GM19324 (cell line): ENCODE data around the gene VILL.
"Not testable (repeated sequence)": the region's sequence is repeated elsewhere in the genome, so short reads cannot be mapped to it uniquely, and the experiment has no call there.

ENCODE experiments used
- ATAC-seq: cut with Tn5 transposase; IDR thresholded peaks from one replicate; pipeline ENCODE4 v1.9.1; 2021; ENCODE audit warnings: mild to moderate bottlenecking, moderate library complexity; ENCODE audit not compliant: unreplicated experiment, low FRiP score

Gene VILL

GRCh38 chr3:38031022-38031994, 40.7 kb downstream of the VILL start:
- no peak for ATAC-seq

- ATAC-seq, result no peak
Measured at GRCh38 chr3:38032328-38032865, 41.8 kb downstream of the VILL start.

GRCh38 chr3:38033586-38033985, 43.0 kb downstream of the VILL start:
- not testable (repeated sequence) for ATAC-seq

- not testable (repeated sequence) for ATAC-seq
Measured at GRCh38 chr3:38034335-38034734, 43.7 kb downstream of the VILL start.

GRCh38 chr3:38036286-38036685, 45.7 kb downstream of the VILL start:
- no peak for ATAC-seq

GRCh38 chr3:38036906-38037305, 46.3 kb downstream of the VILL start:
- ATAC-seq, result no peak

- ATAC-seq, result no peak
Measured at GRCh38 chr3:38038447-38038911, 47.9 kb downstream of the VILL start.

- peak; percentile 66 for ATAC-seq
Measured at GRCh38 chr3:38039101-38039898, 48.7 kb downstream of the VILL start, which contains the start of gene DLEC1. TSS of gene DLEC1 (plus strand) at chr3:38039208. CDS start at chr3:38039226, 18 bp downstream.

- peak; percentile 51 for ATAC-seq
Measured at GRCh38 chr3:38039899-38040261, 49.3 kb downstream of the VILL start.

- ATAC-seq, result no peak
Measured at GRCh38 chr3:38040401-38040800, 49.8 kb downstream of the VILL start.

GRCh38 chr3:38043486-38043885, 52.9 kb downstream of the VILL start:
- no peak for ATAC-seq

- no peak for ATAC-seq
Measured at GRCh38 chr3:38046027-38046426, 55.4 kb downstream of the VILL start.

- ATAC-seq, result no peak
Measured at GRCh38 chr3:38046821-38047220, 56.2 kb downstream of the VILL start.

GRCh38 chr3:38047896-38048295, 57.3 kb downstream of the VILL start:
- ATAC-seq, result no peak

GRCh38 chr3:38049358-38050126, 59.0 kb downstream of the VILL start:
- no peak for ATAC-seq

- ATAC-seq, result no peak
Measured at GRCh38 chr3:38051131-38051530, 60.5 kb downstream of the VILL start.

- not testable (repeated sequence) for ATAC-seq
Measured at GRCh38 chr3:38053286-38053685, 62.7 kb downstream of the VILL start.

- ATAC-seq, result not testable (repeated sequence)
Measured at GRCh38 chr3:38053813-38054498, 63.4 kb downstream of the VILL start.

- ATAC-seq, result no peak
Measured at GRCh38 chr3:38054499-38055001, 64.0 kb downstream of the VILL start.
